GM23338 (cell line): Measurements from ENCODE around the gene ADAMTS14. TPM values are rescaled to one million over a fixed set of nuclear protein-coding genes. Genes with fewer than 3 reads are reported as not detected.

Experiments
- ATAC-seq: fragments of 200-7000 bp; cut with Tn5 transposase; 3 replicates; pipeline ENCODE4 v1.9.1; 2020
- DNase-seq: peaks from one replicate; pipeline ENCODE4 v3.0.0-alpha.2; 2015; ENCODE audit warnings: low spot score
- H2AFZ ChIP-seq: fragments of 200-600 bp; sonication (generic); 2 replicates; pipeline ENCODE4 v1.8.0; 2016; ENCODE audit warnings: antibody characterized with exemption, mild to moderate bottlenecking, moderate library complexity
- H3F3A ChIP-seq: fragments of 200-600 bp; sonication (generic); replicated peaks from 2 replicates; pipeline ENCODE4 v1.8.0; 2017; ENCODE audit warnings: antibody characterized with exemption, mixed run types, low read depth
- H3K27ac ChIP-seq: fragments of 200-600 bp; sonication (generic); 2 replicates; pipeline ENCODE4 v1.6.1; 2016; ENCODE audit warnings: low read depth
- H3K27me3 ChIP-seq: fragments of 200-600 bp; sonication (generic); 2 replicates; pipeline ENCODE4 v1.8.0; 2016; ENCODE audit warnings: mild to moderate bottlenecking, mixed run types, moderate library complexity; ENCODE audit not compliant: insufficient read depth
- H3K36me3 ChIP-seq: fragments of 200-600 bp; sonication (generic); 2 replicates; pipeline ENCODE4 v1.8.0; 2016; ENCODE audit warnings: mild to moderate bottlenecking; ENCODE audit not compliant: insufficient read depth
- H3K4me1 ChIP-seq: fragments of 200-600 bp; sonication (generic); 2 replicates; pipeline ENCODE4 v1.8.0; 2016; ENCODE audit warnings: mild to moderate bottlenecking, moderate library complexity; ENCODE audit not compliant: insufficient read depth
- H3K4me2 ChIP-seq: fragments of 200-600 bp; sonication (generic); 2 replicates; pipeline ENCODE4 v1.7.1; 2017; ENCODE audit warnings: mixed run types
- H3K4me3 ChIP-seq: fragments of 200-600 bp; sonication (generic); 2 replicates; pipeline ENCODE4 v1.6.1; 2016; ENCODE audit warnings: mixed run types
- H3K79me2 ChIP-seq: fragments of 200-600 bp; sonication (generic); replicated peaks from 2 replicates; pipeline ENCODE4 v1.8.0; 2017; ENCODE audit warnings: mild to moderate bottlenecking; ENCODE audit not compliant: insufficient read depth
- H3K9me2 ChIP-seq: fragments of 200-600 bp; sonication (generic); 2 replicates; pipeline ENCODE4 v1.8.0; 2017; ENCODE audit not compliant: insufficient read depth
- H4K20me1 ChIP-seq: fragments of 200-600 bp; sonication (generic); replicated peaks from 2 replicates; pipeline ENCODE4 v1.8.0; 2017; ENCODE audit warnings: mild to moderate bottlenecking; ENCODE audit not compliant: insufficient read depth
- H3K27ac Mint-ChIP-seq: 2 replicates; pipeline ENCODE4 v1.8.0; 2020; ENCODE audit warnings: inconsistent platforms, mild to moderate bottlenecking, moderate library complexity, mixed read lengths
- H3K27me3 Mint-ChIP-seq: 3 replicates; pipeline ENCODE4 v1.8.0; 2022; ENCODE audit warnings: low read depth, mild to moderate bottlenecking, moderate library complexity, mixed read lengths, inconsistent platforms; ENCODE audit not compliant: insufficient read depth, poor library complexity
- H3K36me3 Mint-ChIP-seq: 3 replicates; pipeline ENCODE4 v1.8.0; 2021; ENCODE audit warnings: low read depth, mild to moderate bottlenecking, inconsistent platforms, moderate library complexity, mixed read lengths
- H3K4me1 Mint-ChIP-seq: 3 replicates; pipeline ENCODE4 v1.8.0; 2020; ENCODE audit warnings: mild to moderate bottlenecking, inconsistent platforms, mixed read lengths
- H3K4me3 Mint-ChIP-seq: 3 replicates; pipeline ENCODE4 v1.8.0; 2021; ENCODE audit warnings: moderate library complexity, mild to moderate bottlenecking, inconsistent platforms, mixed read lengths
- H3K9me3 Mint-ChIP-seq: 3 replicates; pipeline ENCODE4 v1.8.0; 2020; ENCODE audit warnings: moderate library complexity, mild to moderate bottlenecking, inconsistent platforms, mixed read lengths
- CREB1 ChIP-seq: fragments of 250-450 bp; sonication (Bioruptor Pico); IDR thresholded peaks from 2 replicates; pipeline ENCODE4 v1.5.0; 2020; ENCODE audit warnings: low read depth, mild to moderate bottlenecking, moderate library complexity
- ETS1 ChIP-seq: IDR thresholded peaks from 2 replicates; pipeline ENCODE4 v1.6.1; 2016; ENCODE audit warnings: antibody characterized with exemption
- EZH2 ChIP-seq: fragments of 200-600 bp; sonication (generic); IDR thresholded peaks from one replicate; pipeline ENCODE4 v1.8.0; 2017; ENCODE audit warnings: antibody characterized with exemption, mild to moderate bottlenecking, low read depth; ENCODE audit not compliant: unreplicated experiment
- EZH2phosphoT487 ChIP-seq: fragments of 200-600 bp; sonication (generic); IDR thresholded peaks from one replicate; pipeline ENCODE4 v1.8.1; 2018; ENCODE audit warnings: antibody characterized with exemption; ENCODE audit not compliant: unreplicated experiment
- JUNB ChIP-seq: IDR thresholded peaks from one replicate; pipeline ENCODE4 v1.6.1; 2016; ENCODE audit warnings: antibody characterized with exemption; ENCODE audit not compliant: unreplicated experiment
- NANOG ChIP-seq: IDR thresholded peaks from 2 replicates; pipeline ENCODE4 v1.6.1; 2016; ENCODE audit warnings: antibody characterized with exemption, borderline replicate concordance
- POLR2AphosphoS5 ChIP-seq: IDR thresholded peaks from 2 replicates; pipeline ENCODE4 v1.6.1; 2016; ENCODE audit warnings: antibody characterized with exemption, low read depth
- REST ChIP-seq: IDR thresholded peaks from one replicate; pipeline ENCODE4 v1.6.1; 2018; ENCODE audit warnings: antibody characterized with exemption; ENCODE audit not compliant: unreplicated experiment
- STAT1 ChIP-seq: IDR thresholded peaks from one replicate; pipeline ENCODE4 v1.6.1; 2016; ENCODE audit warnings: antibody characterized with exemption; ENCODE audit not compliant: unreplicated experiment
- ZNF114 ChIP-seq: fragments of 250-450 bp; sonication (Bioruptor Pico); IDR thresholded peaks from 2 replicates; pipeline ENCODE4 v1.5.0; 2020; ENCODE audit warnings: mild to moderate bottlenecking, moderate library complexity
- ZNF331 ChIP-seq: fragments of 250-450 bp; sonication (Bioruptor Pico); IDR thresholded peaks from 2 replicates; pipeline ENCODE4 v1.5.0; 2020; ENCODE audit warnings: low read depth, mild to moderate bottlenecking, moderate library complexity
- polyA plus RNA-seq: library from polyadenylated mRNA; unstranded; fragments of >200 nt; fragmentation: Nextera tagmentation; extraction: Ambion mirVana; gene quantifications from 2 replicates; pipeline ENCODE4 v1.2.1, GENCODE V29; 2016
- total RNA-seq: library from RNA; depleted of rRNA; stranded (reverse); fragments of >200 nt; shearing (Covaris generic); gene quantifications from 2 replicates; pipeline ENCODE4 v1.2.3, GENCODE V29; 2014
- TF ChIP-seq, protein P1 (sequence below), 2 experiments: fragments of 200-600 bp in 1 of 2; sonication (generic) in 1 of 2; conservative IDR thresholded peaks; 2 replicates each; pipeline versions ENCODE4 v1.5.1 to v1.6.1; 2016 to 2017; ENCODE audit warnings: antibody characterized with exemption in 2 of 2, low read depth in 2 of 2, mild to moderate bottlenecking in 2 of 2, moderate library complexity in 1 of 2
- TF ChIP-seq, protein P2 (sequence below): fragments of 250-450 bp; sonication (Bioruptor Pico); IDR thresholded peaks from 2 replicates; pipeline ENCODE4 v1.5.0; 2020; ENCODE audit warnings: mild to moderate bottlenecking, moderate library complexity

The ADAMTS14 gene
- total and polyA plus RNA-seq, 2 experiments from 2014 or later = 1.9 to 2.1 TPM

DNA sequence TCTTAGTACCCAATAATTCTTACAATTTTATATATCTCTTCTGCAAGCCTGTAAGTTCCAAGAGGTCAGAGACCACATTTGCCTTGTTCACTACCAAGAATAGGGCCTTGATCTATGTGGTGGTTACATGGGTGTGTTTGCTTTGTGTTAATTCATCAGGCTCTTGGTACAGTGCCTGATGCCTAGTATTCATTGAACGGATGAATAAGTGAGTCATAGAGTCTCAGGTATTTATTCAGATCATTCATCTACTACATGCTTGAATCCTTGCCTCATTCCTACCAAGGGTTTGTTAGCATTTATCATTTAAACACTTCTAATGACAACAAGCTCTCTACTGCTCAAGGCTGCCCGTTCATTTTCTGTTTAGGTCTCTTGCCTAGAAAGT lies 132.1 kb downstream of the ADAMTS14 start:
- no peak overlapping the region for H3K27ac Mint-ChIP-seq
- Histone ChIP-seq H3K4me3 (no peak overlapping the region), H3F3A (no peaks in the 10 kb centered on the region), H3K9me2 (peaks cover 20% of the 10 kb centered on the region), H3K79me2 (no peaks in the 10 kb centered on the region), H3K36me3 (no peaks in the 10 kb centered on the region), H3K4me1 (peaks cover 13% of the 10 kb centered on the region), H3K4me2 (no peak overlapping the region), H4K20me1 (no peaks in the 10 kb centered on the region), H3K27ac (no peak overlapping the region), H3K27me3 (no peaks in the 10 kb centered on the region), H2AFZ (no peak overlapping the region)
- TF ChIP-seq NANOG = no peak
- no peak for TF ChIP-seq REST
- no peak for TF ChIP-seq EZH2
- no peak for TF ChIP-seq CREB1
- no peak for TF ChIP-seq ETS1
- TF ChIP-seq STAT1 = no peak
- no peak for TF ChIP-seq EZH2phosphoT487
- no peak for TF ChIP-seq ZNF114 (CRISPR knock-in tag)
- TF ChIP-seq, protein P1, sequence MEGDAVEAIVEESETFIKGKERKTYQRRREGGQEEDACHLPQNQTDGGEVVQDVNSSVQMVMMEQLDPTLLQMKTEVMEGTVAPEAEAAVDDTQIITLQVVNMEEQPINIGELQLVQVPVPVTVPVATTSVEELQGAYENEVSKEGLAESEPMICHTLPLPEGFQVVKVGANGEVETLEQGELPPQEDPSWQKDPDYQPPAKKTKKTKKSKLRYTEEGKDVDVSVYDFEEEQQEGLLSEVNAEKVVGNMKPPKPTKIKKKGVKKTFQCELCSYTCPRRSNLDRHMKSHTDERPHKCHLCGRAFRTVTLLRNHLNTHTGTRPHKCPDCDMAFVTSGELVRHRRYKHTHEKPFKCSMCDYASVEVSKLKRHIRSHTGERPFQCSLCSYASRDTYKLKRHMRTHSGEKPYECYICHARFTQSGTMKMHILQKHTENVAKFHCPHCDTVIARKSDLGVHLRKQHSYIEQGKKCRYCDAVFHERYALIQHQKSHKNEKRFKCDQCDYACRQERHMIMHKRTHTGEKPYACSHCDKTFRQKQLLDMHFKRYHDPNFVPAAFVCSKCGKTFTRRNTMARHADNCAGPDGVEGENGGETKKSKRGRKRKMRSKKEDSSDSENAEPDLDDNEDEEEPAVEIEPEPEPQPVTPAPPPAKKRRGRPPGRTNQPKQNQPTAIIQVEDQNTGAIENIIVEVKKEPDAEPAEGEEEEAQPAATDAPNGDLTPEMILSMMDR (conservative IDR thresholded peaks at IDR 0.05; ENCODE audit: low read depth in 2 of 2) = no peak
- TF ChIP-seq, protein P2, sequence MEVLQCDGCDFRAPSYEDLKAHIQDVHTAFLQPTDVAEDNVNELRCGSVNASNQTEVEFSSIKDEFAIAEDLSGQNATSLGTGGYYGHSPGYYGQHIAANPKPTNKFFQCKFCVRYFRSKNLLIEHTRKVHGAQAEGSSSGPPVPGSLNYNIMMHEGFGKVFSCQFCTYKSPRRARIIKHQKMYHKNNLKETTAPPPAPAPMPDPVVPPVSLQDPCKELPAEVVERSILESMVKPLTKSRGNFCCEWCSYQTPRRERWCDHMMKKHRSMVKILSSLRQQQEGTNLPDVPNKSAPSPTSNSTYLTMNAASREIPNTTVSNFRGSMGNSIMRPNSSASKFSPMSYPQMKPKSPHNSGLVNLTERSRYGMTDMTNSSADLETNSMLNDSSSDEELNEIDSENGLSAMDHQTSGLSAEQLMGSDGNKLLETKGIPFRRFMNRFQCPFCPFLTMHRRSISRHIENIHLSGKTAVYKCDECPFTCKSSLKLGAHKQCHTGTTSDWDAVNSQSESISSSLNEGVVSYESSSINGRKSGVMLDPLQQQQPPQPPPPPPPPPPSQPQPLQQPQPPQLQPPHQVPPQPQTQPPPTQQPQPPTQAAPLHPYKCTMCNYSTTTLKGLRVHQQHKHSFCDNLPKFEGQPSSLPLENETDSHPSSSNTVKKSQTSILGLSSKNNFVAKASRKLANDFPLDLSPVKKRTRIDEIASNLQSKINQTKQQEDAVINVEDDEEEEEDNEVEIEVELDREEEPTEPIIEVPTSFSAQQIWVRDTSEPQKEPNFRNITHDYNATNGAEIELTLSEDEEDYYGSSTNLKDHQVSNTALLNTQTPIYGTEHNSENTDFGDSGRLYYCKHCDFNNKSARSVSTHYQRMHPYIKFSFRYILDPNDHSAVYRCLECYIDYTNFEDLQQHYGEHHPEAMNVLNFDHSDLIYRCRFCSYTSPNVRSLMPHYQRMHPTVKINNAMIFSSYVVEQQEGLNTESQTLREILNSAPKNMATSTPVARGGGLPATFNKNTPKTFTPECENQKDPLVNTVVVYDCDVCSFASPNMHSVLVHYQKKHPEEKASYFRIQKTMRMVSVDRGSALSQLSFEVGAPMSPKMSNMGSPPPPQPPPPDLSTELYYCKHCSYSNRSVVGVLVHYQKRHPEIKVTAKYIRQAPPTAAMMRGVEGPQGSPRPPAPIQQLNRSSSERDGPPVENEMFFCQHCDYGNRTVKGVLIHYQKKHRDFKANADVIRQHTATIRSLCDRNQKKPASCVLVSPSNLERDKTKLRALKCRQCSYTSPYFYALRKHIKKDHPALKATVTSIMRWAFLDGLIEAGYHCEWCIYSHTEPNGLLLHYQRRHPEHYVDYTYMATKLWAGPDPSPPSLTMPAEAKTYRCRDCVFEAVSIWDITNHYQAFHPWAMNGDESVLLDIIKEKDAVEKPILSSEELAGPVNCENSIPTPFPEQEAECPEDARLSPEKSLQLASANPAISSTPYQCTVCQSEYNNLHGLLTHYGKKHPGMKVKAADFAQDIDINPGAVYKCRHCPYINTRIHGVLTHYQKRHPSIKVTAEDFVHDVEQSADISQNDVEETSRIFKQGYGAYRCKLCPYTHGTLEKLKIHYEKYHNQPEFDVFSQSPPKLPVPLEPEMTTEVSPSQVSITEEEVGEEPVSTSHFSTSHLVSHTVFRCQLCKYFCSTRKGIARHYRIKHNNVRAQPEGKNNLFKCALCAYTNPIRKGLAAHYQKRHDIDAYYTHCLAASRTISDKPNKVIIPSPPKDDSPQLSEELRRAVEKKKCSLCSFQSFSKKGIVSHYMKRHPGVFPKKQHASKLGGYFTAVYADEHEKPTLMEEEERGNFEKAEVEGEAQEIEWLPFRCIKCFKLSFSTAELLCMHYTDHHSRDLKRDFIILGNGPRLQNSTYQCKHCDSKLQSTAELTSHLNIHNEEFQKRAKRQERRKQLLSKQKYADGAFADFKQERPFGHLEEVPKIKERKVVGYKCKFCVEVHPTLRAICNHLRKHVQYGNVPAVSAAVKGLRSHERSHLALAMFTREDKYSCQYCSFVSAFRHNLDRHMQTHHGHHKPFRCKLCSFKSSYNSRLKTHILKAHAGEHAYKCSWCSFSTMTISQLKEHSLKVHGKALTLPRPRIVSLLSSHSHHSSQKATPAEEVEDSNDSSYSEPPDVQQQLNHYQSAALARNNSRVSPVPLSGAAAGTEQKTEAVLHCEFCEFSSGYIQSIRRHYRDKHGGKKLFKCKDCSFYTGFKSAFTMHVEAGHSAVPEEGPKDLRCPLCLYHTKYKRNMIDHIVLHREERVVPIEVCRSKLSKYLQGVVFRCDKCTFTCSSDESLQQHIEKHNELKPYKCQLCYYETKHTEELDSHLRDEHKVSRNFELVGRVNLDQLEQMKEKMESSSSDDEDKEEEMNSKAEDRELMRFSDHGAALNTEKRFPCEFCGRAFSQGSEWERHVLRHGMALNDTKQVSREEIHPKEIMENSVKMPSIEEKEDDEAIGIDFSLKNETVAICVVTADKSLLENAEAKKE (CRISPR knock-in tag) = no peak
- no peak for TF ChIP-seq POLR2AphosphoS5
- TF ChIP-seq JUNB = no peak
- no peak for TF ChIP-seq ZNF331 (CRISPR knock-in tag)
- peaks cover 15% of the 10 kb centered on the region for H3K4me1 Mint-ChIP-seq
- no peak overlapping the region for H3K4me3 Mint-ChIP-seq
- H3K9me3 Mint-ChIP-seq = no peaks in the 10 kb centered on the region
- no peak for ATAC-seq
- peaks cover 3% of the 10 kb centered on the region for H3K27me3 Mint-ChIP-seq
- DNase-seq = no peak
- H3K36me3 Mint-ChIP-seq = no peaks in the 10 kb centered on the region
